HG02852 (cell line): ENCODE results near the gene IRF1.
A peak's percentile ranks its signal among the peaks of the same experiment; 100 is the strongest.
"Not testable (repeated sequence)": the region's sequence is repeated elsewhere in the genome, so short reads cannot be mapped to it uniquely, and the experiment has no call there.

Experiments
- ATAC-seq: cut with Tn5 transposase; IDR thresholded peaks from one replicate; pipeline ENCODE4 v1.9.1; 2021; ENCODE audit warnings: mild to moderate bottlenecking, moderate library complexity; ENCODE audit not compliant: unreplicated experiment

Gene IRF1, protein sequence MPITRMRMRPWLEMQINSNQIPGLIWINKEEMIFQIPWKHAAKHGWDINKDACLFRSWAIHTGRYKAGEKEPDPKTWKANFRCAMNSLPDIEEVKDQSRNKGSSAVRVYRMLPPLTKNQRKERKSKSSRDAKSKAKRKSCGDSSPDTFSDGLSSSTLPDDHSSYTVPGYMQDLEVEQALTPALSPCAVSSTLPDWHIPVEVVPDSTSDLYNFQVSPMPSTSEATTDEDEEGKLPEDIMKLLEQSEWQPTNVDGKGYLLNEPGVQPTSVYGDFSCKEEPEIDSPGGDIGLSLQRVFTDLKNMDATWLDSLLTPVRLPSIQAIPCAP

GRCh38 chr5:132490484-132491367, at the start of gene IRF1:
Gene IRF1 (minus strand): TSS chr5:132490773. CDS start chr5:132489478, 1,295 bp downstream.
- ATAC-seq: peak; percentile 79

DNA sequence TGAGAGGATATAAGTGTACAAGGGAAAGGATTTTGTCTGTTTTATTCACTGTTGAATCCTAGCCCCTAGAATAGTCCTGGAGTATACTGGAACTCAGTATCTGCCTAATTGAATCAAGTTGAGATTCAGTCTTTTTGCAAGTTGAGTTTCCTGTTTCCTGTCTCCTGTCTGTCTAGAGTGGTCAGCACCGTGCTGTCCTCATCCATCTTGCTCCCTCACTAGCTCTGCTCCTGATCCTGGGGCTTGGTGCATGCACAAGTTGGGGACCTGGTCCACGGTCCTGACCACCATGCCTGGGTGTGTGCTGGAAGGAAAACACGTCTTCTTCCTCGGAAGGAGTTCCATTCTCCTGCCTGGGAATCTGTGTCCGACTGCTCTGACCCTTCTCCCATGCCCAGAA, 49.6 kb upstream of the IRF1 start:
- ATAC-seq: no peak

DNA sequence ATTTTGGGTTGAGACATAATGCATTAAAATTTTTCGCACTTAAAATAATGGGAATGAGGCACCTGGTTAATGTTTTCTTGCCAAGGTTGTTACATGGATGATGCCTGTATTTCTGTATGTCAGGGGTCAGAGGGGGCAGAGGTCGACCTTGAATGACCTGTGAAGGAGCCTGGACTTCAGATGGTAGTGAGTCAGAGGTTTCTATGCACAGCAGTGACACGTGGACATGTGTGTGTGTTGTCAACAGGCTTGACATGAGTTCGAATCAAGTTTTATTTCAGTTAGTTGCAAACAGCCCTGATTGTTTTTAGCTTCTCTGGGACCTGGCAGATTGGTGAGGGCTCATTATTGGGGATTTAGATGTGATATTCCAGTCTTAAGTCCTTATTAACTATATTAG, 49.1 kb upstream of the IRF1 start:
- ATAC-seq: no peak

DNA sequence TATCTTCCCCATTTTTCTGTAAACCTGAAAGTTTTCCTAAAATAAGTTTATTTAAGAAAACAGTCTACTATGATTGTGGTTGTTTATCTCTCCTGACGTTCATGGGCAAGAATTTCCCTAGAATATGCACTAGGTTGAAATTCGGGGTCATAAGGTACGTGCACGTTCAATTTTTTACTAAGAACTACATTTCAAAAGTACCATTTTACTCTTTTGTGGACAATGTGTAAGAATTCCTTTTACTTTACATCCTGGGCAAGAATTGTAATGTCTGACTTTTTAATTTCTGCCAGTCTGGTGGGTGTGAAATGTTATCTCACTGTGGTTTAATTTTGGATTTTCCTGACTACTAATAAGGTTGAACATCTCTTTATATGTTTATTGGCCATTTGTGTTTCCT, 40.4 kb upstream of the IRF1 start:
- no peak for ATAC-seq

GRCh38 chr5:132528866-132529634, 38.5 kb upstream of the IRF1 start:
- no peak for ATAC-seq

- no peak for ATAC-seq
These were observed 37.4 kb upstream of the IRF1 start for GRCh38 chr5:132528021-132528420.

GRCh38 chr5:132526974-132527564, 36.5 kb upstream of the IRF1 start:
- ATAC-seq: no peak

- no peak for ATAC-seq
These were observed 35.9 kb upstream of the IRF1 start for GRCh38 chr5:132526290-132526973.

DNA sequence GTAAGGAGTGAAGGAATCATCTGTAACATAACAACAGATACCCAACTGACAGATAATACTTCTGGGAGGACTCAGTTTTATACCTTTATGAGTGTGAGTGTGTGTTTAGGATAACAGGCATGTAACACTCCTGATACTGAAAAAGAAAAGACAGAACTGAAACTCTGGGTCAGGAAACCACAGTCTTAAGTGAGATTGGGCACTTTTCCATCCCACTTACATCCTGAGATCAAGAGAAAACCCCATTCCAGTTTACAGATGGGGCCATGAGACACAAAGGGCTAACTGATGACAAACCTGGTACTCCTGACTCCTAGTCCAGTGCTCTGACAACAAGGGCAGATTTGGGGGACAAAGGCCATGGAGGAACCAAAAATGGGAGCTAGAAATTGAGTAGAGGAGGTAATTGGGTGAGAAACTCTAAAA, 34.7 kb upstream of the IRF1 start:
- peak; percentile 64 for ATAC-seq

DNA sequence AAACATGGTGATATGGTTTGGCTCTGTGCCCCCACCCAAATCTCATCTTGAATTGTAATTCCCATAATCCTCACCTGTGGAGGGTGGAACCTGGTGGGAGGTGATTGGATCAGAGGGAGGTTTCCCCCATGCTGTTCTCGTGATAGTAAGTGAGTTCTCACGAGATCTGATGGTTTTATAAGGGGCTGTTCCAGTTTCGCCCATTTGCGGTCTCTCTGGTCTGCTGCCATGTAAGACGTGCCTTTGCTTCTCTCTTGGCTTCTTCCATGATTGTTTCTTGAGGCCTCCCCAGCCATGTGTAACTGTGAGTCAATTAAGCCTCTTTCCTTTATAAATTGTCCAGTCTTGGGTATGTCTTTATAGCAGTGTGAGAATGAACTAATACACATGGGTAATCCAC, 34.3 kb upstream of the IRF1 start:
- ATAC-seq: not testable (repeated sequence)

DNA sequence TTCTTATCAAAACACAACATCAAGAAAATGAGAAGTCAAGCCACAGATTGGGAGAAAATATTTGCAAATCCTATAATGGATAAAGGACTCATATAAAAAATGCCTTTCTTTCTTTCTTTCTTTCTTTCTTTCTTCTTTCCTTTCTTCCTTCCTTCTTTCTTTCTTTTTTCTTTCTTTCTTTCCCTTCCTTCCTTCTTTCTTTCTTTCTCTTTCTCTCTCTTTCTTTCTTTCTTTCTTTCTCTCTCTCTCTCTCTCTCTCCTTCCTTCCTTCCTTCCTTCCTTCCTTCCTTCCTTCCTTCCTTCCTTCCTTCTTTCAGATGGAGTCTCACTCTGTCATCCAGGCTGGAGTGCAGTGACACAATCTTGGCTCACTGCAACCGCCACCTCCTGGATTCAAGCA, 31.5 kb upstream of the IRF1 start:
- not testable (repeated sequence) for ATAC-seq

DNA sequence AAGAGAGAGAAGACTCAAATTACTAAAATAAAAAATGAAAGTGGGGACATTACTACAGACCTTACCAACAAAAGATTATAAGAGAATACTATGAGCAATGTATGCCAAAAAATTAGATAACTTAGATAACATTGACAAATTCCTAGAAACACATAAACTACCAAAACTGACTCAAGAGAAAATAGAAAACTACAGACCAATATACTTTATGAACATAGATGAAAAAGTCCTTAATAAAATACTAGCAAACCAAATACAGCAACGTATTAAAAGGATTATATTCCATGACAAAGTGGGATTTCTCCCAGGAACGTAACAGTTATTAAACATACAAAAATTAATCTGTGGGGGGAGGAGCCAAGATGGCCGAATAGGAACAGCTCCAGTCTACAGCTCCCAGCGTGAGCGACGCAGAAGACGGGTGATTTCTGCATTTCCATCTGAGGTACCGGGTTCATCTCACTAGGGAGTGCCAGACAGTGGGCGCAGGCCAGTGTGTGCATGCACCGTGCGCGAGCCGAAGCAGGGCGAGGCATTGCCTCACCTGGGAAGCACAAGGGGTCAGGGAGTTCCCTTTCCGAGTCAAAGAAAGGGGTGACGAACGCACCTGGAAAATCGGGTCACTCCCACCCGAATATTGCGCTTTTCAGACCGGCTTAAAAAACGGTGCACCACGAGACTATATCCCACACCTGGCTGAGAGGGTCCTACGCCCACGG, 23.2 kb upstream of the IRF1 start:
- not testable (repeated sequence) for ATAC-seq

- no peak for ATAC-seq
These were observed 19.5 kb upstream of the IRF1 start for GRCh38 chr5:132510076-132510475.

DNA sequence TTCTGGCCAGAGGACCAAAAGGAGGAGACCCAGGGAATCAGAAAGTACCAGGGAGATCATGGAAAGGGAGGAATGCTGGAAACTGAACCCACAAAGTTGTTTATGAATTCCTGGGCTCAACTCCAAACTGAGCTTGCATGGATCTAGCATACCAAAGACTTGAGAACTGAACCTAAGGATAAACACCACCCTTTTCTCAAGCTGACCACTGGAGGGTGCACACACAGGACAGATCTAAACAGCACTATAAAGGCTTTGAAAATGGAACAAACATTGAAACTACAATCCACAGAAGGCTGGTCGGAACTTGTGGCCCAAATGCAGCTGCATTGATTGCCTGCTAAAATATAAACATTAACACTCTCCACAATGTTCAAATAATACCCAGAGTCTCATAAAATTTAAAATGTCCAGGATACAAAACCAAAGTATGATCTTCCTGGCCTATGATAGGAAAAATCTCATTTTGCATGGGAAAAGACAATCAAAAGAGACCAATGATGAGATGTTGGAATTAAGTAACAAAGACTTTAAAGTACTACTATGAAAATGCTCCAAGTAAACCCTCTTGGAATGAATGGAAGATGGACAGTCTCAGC, 15.6 kb upstream of the IRF1 start:
- ATAC-seq: peak; percentile 68

GRCh38 chr5:132505641-132506040, 15.1 kb upstream of the IRF1 start:
- ATAC-seq: no peak

- no peak for ATAC-seq
These were observed 14.2 kb upstream of the IRF1 start for GRCh38 chr5:132504746-132505145.

DNA sequence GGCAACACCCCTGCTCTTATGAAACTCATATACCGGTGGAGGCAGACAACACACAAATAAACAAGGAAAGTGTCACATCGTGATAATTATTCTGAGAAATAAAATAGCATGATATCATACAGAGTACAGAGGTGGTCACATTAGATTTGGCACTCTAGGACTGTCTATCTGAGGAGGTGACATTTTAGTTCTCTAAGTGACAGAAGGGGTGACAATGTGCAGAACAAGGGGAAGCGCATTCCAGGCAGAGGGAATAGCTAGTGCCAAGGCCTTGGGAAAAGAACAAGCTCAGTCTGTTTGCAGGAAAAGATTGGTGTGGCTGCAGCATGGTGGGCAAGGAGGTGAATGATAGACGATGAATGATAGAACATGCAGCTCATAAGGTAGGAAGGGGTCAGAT, 12.7 kb upstream of the IRF1 start:
- ATAC-seq: no peak

DNA sequence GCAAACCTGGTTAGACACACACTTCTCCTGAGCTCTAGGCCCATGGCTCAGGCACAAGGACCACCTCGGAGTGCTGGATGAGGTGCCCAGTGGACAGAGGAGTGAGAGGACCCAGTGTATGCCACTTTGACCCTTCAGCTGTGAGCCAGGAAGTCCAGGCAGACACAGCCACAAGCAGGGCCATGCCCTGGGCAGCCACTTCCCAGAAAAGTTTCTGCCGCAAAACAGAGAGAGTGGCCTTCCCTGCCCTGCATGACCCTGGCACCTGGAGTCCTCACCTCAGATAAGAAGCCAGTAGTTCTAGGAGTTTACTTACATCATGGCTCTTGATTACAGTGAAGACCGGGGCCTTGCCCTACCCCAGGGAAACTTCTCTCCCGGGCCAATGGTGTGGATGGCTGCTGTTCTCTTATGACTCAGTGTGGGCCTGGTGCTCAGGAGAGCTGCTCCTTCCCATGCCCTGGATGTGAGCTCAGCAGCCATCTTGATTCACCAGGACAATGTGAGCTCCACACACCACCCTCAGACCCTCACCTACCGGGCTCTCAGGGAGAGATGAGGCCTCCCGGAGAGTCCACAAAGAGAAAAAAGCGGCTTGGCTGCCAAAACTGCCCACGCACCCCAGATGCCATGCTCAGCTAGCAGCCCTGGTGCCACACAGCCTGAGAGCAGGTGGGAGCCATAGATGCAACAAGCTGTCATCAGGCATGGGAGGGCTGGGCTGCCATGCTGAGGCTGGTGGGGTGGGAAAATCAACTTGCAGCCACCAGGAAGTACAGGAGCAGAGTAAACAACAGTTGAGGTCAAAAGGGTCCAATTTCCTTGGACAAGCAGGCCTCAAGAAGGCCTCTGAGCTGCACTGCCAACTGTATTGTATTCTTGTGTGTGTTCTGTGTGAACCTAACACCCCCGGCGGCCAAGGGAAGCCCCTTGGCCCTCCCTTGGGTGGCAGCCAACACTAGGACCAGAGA, 11.7 kb upstream of the IRF1 start:
- ATAC-seq: no peak
